GM19023 (cell line): Measurements from ENCODE around the gene LRRN4.
"Not testable (repeated sequence)": the region's sequence is repeated elsewhere in the genome, so short reads cannot be mapped to it uniquely, and the experiment has no call there.

Source experiments
- ATAC-seq: cut with Tn5 transposase; IDR thresholded peaks from one replicate; pipeline ENCODE4 v1.9.1; 2021; ENCODE audit warnings: mild to moderate bottlenecking, moderate library complexity; ENCODE audit not compliant: unreplicated experiment

The LRRN4 gene

GRCh38 chr20:6060213-6060612 lies 6.4 kb upstream of the LRRN4 start:
- no peak for ATAC-seq

- ATAC-seq = no peak
Observed at GRCh38 chr20:6058684-6059295, 4.9 kb upstream of the LRRN4 start.

GRCh38 chr20:6057691-6058090 lies 3.8 kb upstream of the LRRN4 start:
- ATAC-seq = no peak

- ATAC-seq = no peak
Observed at GRCh38 chr20:6057139-6057538, 3.3 kb upstream of the LRRN4 start.

- no peak for ATAC-seq
Observed at GRCh38 chr20:6055981-6056569, 2.2 kb upstream of the LRRN4 start.

- ATAC-seq = no peak
Observed at GRCh38 chr20:6055161-6055783, 1.4 kb upstream of the LRRN4 start.

GRCh38 chr20:6054689-6055051 lies 810 bp upstream of the LRRN4 start:
- ATAC-seq = not testable (repeated sequence)

- no peak for ATAC-seq
Observed at GRCh38 chr20:6053064-6053775, 640 bp downstream of the LRRN4 start.

- ATAC-seq = no peak
Observed at GRCh38 chr20:6051505-6051904, 2.4 kb downstream of the LRRN4 start.

GRCh38 chr20:6048391-6048790 lies 5.5 kb downstream of the LRRN4 start:
- no peak for ATAC-seq

- ATAC-seq = no peak
Observed at GRCh38 chr20:6046432-6046831, 7.4 kb downstream of the LRRN4 start.

GRCh38 chr20:6045566-6045965 lies 8.3 kb downstream of the LRRN4 start:
- no peak for ATAC-seq

GRCh38 chr20:6044115-6044514 lies 9.7 kb downstream of the LRRN4 start:
- ATAC-seq = no peak

GRCh38 chr20:6041808-6042265 lies 12.0 kb downstream of the LRRN4 start:
- ATAC-seq = no peak

GRCh38 chr20:6040958-6041807 lies 12.7 kb downstream of the LRRN4 start:
- no peak for ATAC-seq

GRCh38 chr20:6040540-6040939 lies 13.3 kb downstream of the LRRN4 start:
- no peak for ATAC-seq

GRCh38 chr20:6039766-6040165 lies 14.1 kb downstream of the LRRN4 start:
- ATAC-seq = no peak

GRCh38 chr20:6038256-6038655 lies 15.6 kb downstream of the LRRN4 start:
- ATAC-seq = no peak

- ATAC-seq = no peak
Observed at GRCh38 chr20:6037082-6037481, 16.8 kb downstream of the LRRN4 start.

- ATAC-seq = no peak
Observed at GRCh38 chr20:6036213-6036612, 17.6 kb downstream of the LRRN4 start.
